ENCODE results near the gene TOPBP1.
"Not testable (repeated sequence)": the region's sequence is repeated elsewhere in the genome, so short reads cannot be mapped to it uniquely, and the experiment has no call there.

Gene TOPBP1

GRCh38 chr3:133670525-133670995 is 8.8 kb upstream of the TOPBP1 start:
- no peak overlapping the region for H3K4me3 ChIP-seq (replicated peaks; ENCODE audit: low read depth, low read length)
- DNase-seq (ENCODE audit: extremely low read depth, insufficient read length), result no peak
- no peaks in the 10 kb centered on the region for H3K36me3 ChIP-seq (ENCODE audit: control insufficient read depth, insufficient read depth, low read length)
- no peak for TF ChIP-seq CTCF (IDR thresholded peaks at IDR 0.05; ENCODE audit: insufficient read depth, low read length, poor library complexity, severe bottlenecking)
- H3K27me3 ChIP-seq (replicated peaks; ENCODE audit: control insufficient read depth, insufficient read depth, low read length), result peaks cover 1% of the 10 kb centered on the region; the same call in 1 of the 2 replicates

GRCh38 chr3:133669949-133670524 is 8.3 kb upstream of the TOPBP1 start:
- no peak for DNase-seq (ENCODE audit: extremely low read depth, insufficient read length)
- TF ChIP-seq CTCF (IDR thresholded peaks at IDR 0.05; ENCODE audit: insufficient read depth, low read length, poor library complexity, severe bottlenecking), result no peak
- Histone ChIP-seq H3K36me3 (ENCODE audit: control insufficient read depth, insufficient read depth, low read length) (no peaks in the 10 kb centered on the region), H3K4me3 (replicated peaks; ENCODE audit: low read depth, low read length) (no peak overlapping the region), H3K27me3 (replicated peaks; ENCODE audit: control insufficient read depth, insufficient read depth, low read length) (peaks cover 1% of the 10 kb centered on the region; the same call in 1 of the 2 replicates)

- no peak for TF ChIP-seq CTCF (IDR thresholded peaks at IDR 0.05; ENCODE audit: insufficient read depth, low read length, poor library complexity, severe bottlenecking)
- H3K27me3 ChIP-seq (replicated peaks; ENCODE audit: control insufficient read depth, insufficient read depth, low read length), result no peaks in the 10 kb centered on the region
- DNase-seq (ENCODE audit: extremely low read depth, insufficient read length), result no peak
- H3K36me3 ChIP-seq (ENCODE audit: control insufficient read depth, insufficient read depth, low read length), result no peaks in the 10 kb centered on the region
- H3K4me3 ChIP-seq (replicated peaks; ENCODE audit: low read depth, low read length), result no peak overlapping the region
Measured at GRCh38 chr3:133667118-133667517, 5.4 kb upstream of the TOPBP1 start.

- H3K27me3 ChIP-seq (replicated peaks; ENCODE audit: control insufficient read depth, insufficient read depth, low read length); DNase-seq (ENCODE audit: extremely low read depth, insufficient read length); H3K4me3 ChIP-seq (replicated peaks; ENCODE audit: low read depth, low read length); H3K36me3 ChIP-seq (ENCODE audit: control insufficient read depth, insufficient read depth, low read length): not testable (repeated sequence)
Measured at GRCh38 chr3:133665188-133665587, 3.4 kb upstream of the TOPBP1 start.

GRCh38 chr3:133663569-133664313 is 2.0 kb upstream of the TOPBP1 start:
- Histone ChIP-seq H3K27me3 (replicated peaks; ENCODE audit: control insufficient read depth, insufficient read depth, low read length) (no peaks in the 10 kb centered on the region), H3K36me3 (ENCODE audit: control insufficient read depth, insufficient read depth, low read length) (peaks cover 2% of the 10 kb centered on the region; the same call in 1 of the 2 replicates), H3K4me3 (replicated peaks; ENCODE audit: low read depth, low read length) (no peak overlapping the region)
- peak; percentile 87 for TF ChIP-seq CTCF (IDR thresholded peaks at IDR 0.05; ENCODE audit: insufficient read depth, low read length, poor library complexity, severe bottlenecking)
- peak; percentile 39 for DNase-seq (ENCODE audit: extremely low read depth, insufficient read length)

- TF ChIP-seq CTCF (IDR thresholded peaks at IDR 0.05; ENCODE audit: insufficient read depth, low read length, poor library complexity, severe bottlenecking), result no peak
- peak; percentile 14 for DNase-seq (ENCODE audit: extremely low read depth, insufficient read length)
- no peaks in the 10 kb centered on the region for H3K27me3 ChIP-seq (replicated peaks; ENCODE audit: control insufficient read depth, insufficient read depth, low read length)
- peaks cover 2% of the 10 kb centered on the region; the same call in 1 of the 2 replicates for H3K36me3 ChIP-seq (ENCODE audit: control insufficient read depth, insufficient read depth, low read length)
- H3K4me3 ChIP-seq (replicated peaks; ENCODE audit: low read depth, low read length), result peak overlapping the region; percentile 96
Measured at GRCh38 chr3:133662278-133662651, 524 bp upstream of the TOPBP1 start.

Data from GM06990 (cell line).